Activated T-cell treated with anti-CD3 and anti-CD28 coated beads, Interleukin-2, amount 50 U/mL, for 72 hours (primary cell): Measurements from ENCODE around the gene PDE6A. TPM values are rescaled to one million over a fixed set of nuclear protein-coding genes. Genes with fewer than 3 reads are reported as not detected.

Source experiments
- ATAC-seq, 2 donors: fragments of 150-1000 bp; cut with Tn5 transposase; replicated peaks in 1 of 2; 2 replicates each; pipeline ENCODE4 v1.10.0; 2021; ENCODE audit warnings: moderate library complexity in 2 of 2, mild to moderate bottlenecking in 1 of 2
- DNase-seq, 2 donors: peaks; one replicate each; pipeline ENCODE4 v3.0.0; 2021 to 2022; ENCODE audit warnings: mixed read lengths in 1 of 2
- H3K27ac Mint-ChIP-seq: one replicate; pipeline ENCODE4 v1.8.0; 2022; ENCODE audit warnings: mild to moderate bottlenecking, moderate library complexity, mixed read lengths
- H3K27me3 Mint-ChIP-seq: one replicate; pipeline ENCODE4 v1.8.0; 2022; ENCODE audit warnings: low read depth, mixed read lengths
- H3K36me3 Mint-ChIP-seq, 2 donors: one replicate each; pipeline ENCODE4 v1.8.0; 2022; ENCODE audit warnings: mixed read lengths in 2 of 2, mild to moderate bottlenecking in 1 of 2; ENCODE audit not compliant: insufficient read depth in 2 of 2
- H3K4me1 Mint-ChIP-seq: one replicate; pipeline ENCODE4 v1.8.0; 2022; ENCODE audit warnings: low read depth, mixed read lengths
- H3K4me3 Mint-ChIP-seq, 2 donors: one replicate each; pipeline ENCODE4 v1.8.0; 2022; ENCODE audit warnings: mild to moderate bottlenecking in 2 of 2, mixed read lengths in 2 of 2, moderate library complexity in 2 of 2
- H3K9me3 Mint-ChIP-seq, 2 donors: one replicate each; pipeline ENCODE4 v1.8.0; 2022; ENCODE audit warnings: mixed read lengths in 2 of 2
- total RNA-seq, 2 donors: library from RNA; stranded (reverse); gene quantifications; one replicate each; pipeline ENCODE4 v1.2.3, GENCODE V29; 2022

The PDE6A gene
- total RNA-seq, 2 donors from 2014 or later, result 0.05 TPM; not detected in 1

GRCh38 chr5:149932445-149933350, 11.9 kb downstream of the PDE6A start:
- no peak overlapping the region for H3K4me3 Mint-ChIP-seq
- H3K4me1 Mint-ChIP-seq, result peaks cover 9% of the 10 kb centered on the region
- no peaks in the 10 kb centered on the region for H3K9me3 Mint-ChIP-seq
- H3K27me3 Mint-ChIP-seq, result peaks cover 62% of the 10 kb centered on the region
- H3K27ac Mint-ChIP-seq, result no peak overlapping the region
- ATAC-seq (no peak), DNase-seq (no peak)
- H3K36me3 Mint-ChIP-seq, result no peaks in the 10 kb centered on the region

- H3K4me3 Mint-ChIP-seq, result no peak overlapping the region
- H3K9me3 Mint-ChIP-seq, result no peaks in the 10 kb centered on the region
- no peaks in the 10 kb centered on the region for H3K36me3 Mint-ChIP-seq
- ATAC-seq (no peak), DNase-seq (no peak)
- peaks cover 61% of the 10 kb centered on the region for H3K27me3 Mint-ChIP-seq
- peaks cover 9% of the 10 kb centered on the region for H3K4me1 Mint-ChIP-seq
- no peak overlapping the region for H3K27ac Mint-ChIP-seq
These were observed 12.6 kb downstream of the PDE6A start for GRCh38 chr5:149931992-149932436.

GRCh38 chr5:149930749-149931574, 13.6 kb downstream of the PDE6A start:
- Mint-ChIP-seq H3K4me1 (peaks cover 9% of the 10 kb centered on the region), H3K27ac (no peak overlapping the region), H3K9me3 (no peaks in the 10 kb centered on the region), H3K27me3 (peaks cover 53% of the 10 kb centered on the region), H3K4me3 (peak overlapping the region in 1 of 2 donors; percentile 7), H3K36me3 (no peaks in the 10 kb centered on the region)
- ATAC-seq (peak in 1 of 2 donors; percentile 73), DNase-seq (no peak)

GRCh38 chr5:149930043-149930748, 14.4 kb downstream of the PDE6A start:
- Mint-ChIP-seq H3K4me1 (peaks cover 9% of the 10 kb centered on the region), H3K27me3 (peaks cover 47% of the 10 kb centered on the region), H3K36me3 (no peaks in the 10 kb centered on the region), H3K9me3 (no peaks in the 10 kb centered on the region), H3K4me3 (no peak overlapping the region), H3K27ac (no peak overlapping the region)
- ATAC-seq, result no peak
- no peak for DNase-seq

GRCh38 chr5:149924486-149924885, 20.1 kb downstream of the PDE6A start:
- no peaks in the 10 kb centered on the region for H3K9me3 Mint-ChIP-seq
- no peak overlapping the region for H3K4me3 Mint-ChIP-seq
- no peak for DNase-seq
- H3K27me3 Mint-ChIP-seq, result peaks cover 6% of the 10 kb centered on the region
- H3K36me3 Mint-ChIP-seq, result no peaks in the 10 kb centered on the region
- peaks cover 15% of the 10 kb centered on the region for H3K4me1 Mint-ChIP-seq
- no peak overlapping the region for H3K27ac Mint-ChIP-seq
- ATAC-seq, result no peak

GRCh38 chr5:149922950-149923349, 21.6 kb downstream of the PDE6A start:
- H3K27ac Mint-ChIP-seq, result no peak overlapping the region
- no peak overlapping the region for H3K4me3 Mint-ChIP-seq
- H3K27me3 Mint-ChIP-seq, result no peaks in the 10 kb centered on the region
- no peaks in the 10 kb centered on the region for H3K36me3 Mint-ChIP-seq
- H3K9me3 Mint-ChIP-seq, result no peaks in the 10 kb centered on the region
- peaks cover 15% of the 10 kb centered on the region for H3K4me1 Mint-ChIP-seq
- ATAC-seq (no peak), DNase-seq (no peak)

- Mint-ChIP-seq H3K9me3 (no peaks in the 10 kb centered on the region), H3K27me3 (peaks cover 1% of the 10 kb centered on the region), H3K27ac (no peak overlapping the region), H3K36me3 (no peaks in the 10 kb centered on the region), H3K4me3 (no peak overlapping the region), H3K4me1 (peaks cover 15% of the 10 kb centered on the region)
- ATAC-seq, result no peak
- no peak for DNase-seq
These were observed 23.0 kb downstream of the PDE6A start for GRCh38 chr5:149921597-149921996.

- H3K9me3 Mint-ChIP-seq, result no peaks in the 10 kb centered on the region
- H3K4me1 Mint-ChIP-seq, result peaks cover 15% of the 10 kb centered on the region
- no peak overlapping the region for H3K4me3 Mint-ChIP-seq
- peaks cover 17% of the 10 kb centered on the region for H3K27me3 Mint-ChIP-seq
- ATAC-seq, result no peak
- no peak for DNase-seq
- no peak overlapping the region for H3K27ac Mint-ChIP-seq
- H3K36me3 Mint-ChIP-seq, result no peaks in the 10 kb centered on the region
These were observed 27.4 kb downstream of the PDE6A start for GRCh38 chr5:149917073-149917676.

GRCh38 chr5:149916334-149917072, 28.1 kb downstream of the PDE6A start:
- peaks cover 12% of the 10 kb centered on the region for H3K4me1 Mint-ChIP-seq

GRCh38 chr5:149915392-149916260, 29.0 kb downstream of the PDE6A start:
- Mint-ChIP-seq H3K4me3 (no peak overlapping the region), H3K9me3 (no peaks in the 10 kb centered on the region), H3K27ac (no peak overlapping the region), H3K27me3 (peaks cover 20% of the 10 kb centered on the region), H3K36me3 (no peaks in the 10 kb centered on the region), H3K4me1 (peaks cover 5% of the 10 kb centered on the region)
- ATAC-seq (no peak), DNase-seq (no peak)

More at GRCh38 chr5:149916334-149917072, 28.1 kb downstream of the PDE6A start:
- Mint-ChIP-seq H3K27me3 (peaks cover 20% of the 10 kb centered on the region), H3K4me3 (no peak overlapping the region), H3K9me3 (no peaks in the 10 kb centered on the region), H3K36me3 (no peaks in the 10 kb centered on the region), H3K27ac (no peak overlapping the region)
- ATAC-seq, result no peak
- no peak for DNase-seq
